Smooth muscle cell (in vitro differentiated cells): ENCODE measurements around the gene ADGRA3. TPM values are rescaled to one million over a fixed set of nuclear protein-coding genes. Genes with fewer than 3 reads are reported as not detected.
A peak's percentile ranks its signal among the peaks of the same experiment; 100 is the strongest.

Experiments
- DNase-seq: peaks from one replicate; lab custom pipeline; 2025; ENCODE audit not compliant: unreplicated experiment; lab: John Stamatoyannopoulos, UW
- H2AFZ ChIP-seq: fragments of 200-600 bp; sonication (generic); 2 replicates; pipeline ENCODE4 v1.6.0; 2016; ENCODE audit warnings: antibody characterized with exemption, low read depth, mild to moderate bottlenecking
- H3F3A ChIP-seq: fragments of 200-600 bp; sonication (generic); 2 replicates; pipeline ENCODE4 v1.6.0; 2017; ENCODE audit warnings: antibody characterized with exemption, low read depth
- H3K27ac ChIP-seq: fragments of 200-600 bp; sonication (generic); 2 replicates; pipeline ENCODE4 v1.5.1; 2016; ENCODE audit warnings: low read depth, mild to moderate bottlenecking
- H3K27me3 ChIP-seq: fragments of 200-600 bp; sonication (generic); 2 replicates; pipeline ENCODE4 v1.6.1; 2016; ENCODE audit warnings: low read depth, mild to moderate bottlenecking
- H3K36me3 ChIP-seq: fragments of 200-600 bp; sonication (generic); 2 replicates; pipeline ENCODE4 v1.5.1; 2016; ENCODE audit warnings: low read depth
- H3K4me1 ChIP-seq: fragments of 200-600 bp; sonication (generic); 2 replicates; pipeline ENCODE4 v1.5.1; 2016; ENCODE audit warnings: low read depth
- H3K4me2 ChIP-seq: fragments of 200-600 bp; sonication (generic); 2 replicates; pipeline ENCODE4 v1.6.0; 2016; ENCODE audit warnings: mild to moderate bottlenecking
- H3K4me3 ChIP-seq: fragments of 200-600 bp; sonication (generic); 2 replicates; pipeline ENCODE4 v1.5.1; 2016; ENCODE audit warnings: mild to moderate bottlenecking
- H3K79me2 ChIP-seq: fragments of 200-600 bp; sonication (generic); 2 replicates; pipeline ENCODE4 v1.6.0; 2016; ENCODE audit warnings: low read depth, mild to moderate bottlenecking
- H3K9ac ChIP-seq: fragments of 200-600 bp; sonication (generic); 2 replicates; pipeline ENCODE4 v1.6.0; 2016; ENCODE audit warnings: low read depth
- H3K9me3 ChIP-seq: fragments of 200-600 bp; sonication (generic); replicated peaks from 2 replicates; pipeline ENCODE4 v1.5.1; 2016; ENCODE audit warnings: low read depth
- H4K20me1 ChIP-seq: fragments of 200-600 bp; sonication (generic); 2 replicates; pipeline ENCODE4 v1.6.0; 2016; ENCODE audit warnings: low read depth
- WGBS: methylation state at CpG from one replicate; pipeline ENCODE4 v1.1.7; 2016; ENCODE audit warnings: low lambda C conversion rate; 5-methylcytosine and 5-hydroxymethylcytosine counted together
- polyA plus RNA-seq: library from polyadenylated mRNA; unstranded; fragments of >200 nt; fragmentation: Nextera tagmentation; extraction: Ambion mirVana; gene quantifications from 2 replicates; pipeline ENCODE4 v1.2.1, GENCODE V29; 2016
- total RNA-seq: library from RNA; depleted of rRNA; stranded (reverse); fragments of >200 nt; gene quantifications from 2 replicates; pipeline ENCODE4 v1.2.3, GENCODE V29; 2014
- TF ChIP-seq, protein P1 (sequence below): fragments of 200-600 bp; sonication (generic); IDR thresholded peaks from 2 replicates; pipeline ENCODE4 v1.5.1; 2017; ENCODE audit warnings: borderline replicate concordance, mild to moderate bottlenecking, antibody characterized with exemption; ENCODE audit not compliant: insufficient read depth, poor library complexity, severe bottlenecking

ADGRA3 gene
- total and polyA plus RNA-seq, 2 experiments from 2014 or later, result 24.4 to 54.8 TPM

DNA sequence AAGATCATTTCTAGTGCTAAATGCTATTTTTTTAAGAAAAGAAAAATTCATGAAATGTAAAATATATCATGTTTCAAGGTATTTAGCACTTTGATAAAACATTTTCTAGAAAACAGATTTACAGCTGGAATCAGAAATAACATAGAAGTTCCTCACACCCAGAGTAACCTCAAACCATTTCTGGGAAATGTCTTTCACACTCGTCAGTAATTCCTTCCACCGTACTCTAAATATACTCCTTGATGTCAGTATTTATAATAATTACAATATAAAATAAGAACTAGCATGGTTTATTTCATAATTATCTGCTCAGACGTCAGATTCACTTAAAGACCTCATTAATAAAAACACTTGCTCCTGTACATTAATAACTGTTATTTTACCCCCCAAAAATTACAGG is 103.9 kb downstream of the ADGRA3 start:
- Histone ChIP-seq H3K36me3 (no peaks in the 10 kb centered on the region), H3K27ac (no peak overlapping the region), H3K9ac (no peak overlapping the region), H3K79me2 (no peaks in the 10 kb centered on the region), H3K27me3 (no peaks in the 10 kb centered on the region), H4K20me1 (no peaks in the 10 kb centered on the region), H3K4me3 (no peak overlapping the region), H3F3A (no peaks in the 10 kb centered on the region), H2AFZ (no peak overlapping the region), H3K4me2 (no peak overlapping the region), H3K4me1 (no peaks in the 10 kb centered on the region), H3K9me3 (no peaks in the 10 kb centered on the region)
- WGBS, result 89% methylated on average over 3 of the region's 3 CpGs
- DNase-seq, result no peak
- TF ChIP-seq, protein P1, sequence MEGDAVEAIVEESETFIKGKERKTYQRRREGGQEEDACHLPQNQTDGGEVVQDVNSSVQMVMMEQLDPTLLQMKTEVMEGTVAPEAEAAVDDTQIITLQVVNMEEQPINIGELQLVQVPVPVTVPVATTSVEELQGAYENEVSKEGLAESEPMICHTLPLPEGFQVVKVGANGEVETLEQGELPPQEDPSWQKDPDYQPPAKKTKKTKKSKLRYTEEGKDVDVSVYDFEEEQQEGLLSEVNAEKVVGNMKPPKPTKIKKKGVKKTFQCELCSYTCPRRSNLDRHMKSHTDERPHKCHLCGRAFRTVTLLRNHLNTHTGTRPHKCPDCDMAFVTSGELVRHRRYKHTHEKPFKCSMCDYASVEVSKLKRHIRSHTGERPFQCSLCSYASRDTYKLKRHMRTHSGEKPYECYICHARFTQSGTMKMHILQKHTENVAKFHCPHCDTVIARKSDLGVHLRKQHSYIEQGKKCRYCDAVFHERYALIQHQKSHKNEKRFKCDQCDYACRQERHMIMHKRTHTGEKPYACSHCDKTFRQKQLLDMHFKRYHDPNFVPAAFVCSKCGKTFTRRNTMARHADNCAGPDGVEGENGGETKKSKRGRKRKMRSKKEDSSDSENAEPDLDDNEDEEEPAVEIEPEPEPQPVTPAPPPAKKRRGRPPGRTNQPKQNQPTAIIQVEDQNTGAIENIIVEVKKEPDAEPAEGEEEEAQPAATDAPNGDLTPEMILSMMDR, result no peak

DNA sequence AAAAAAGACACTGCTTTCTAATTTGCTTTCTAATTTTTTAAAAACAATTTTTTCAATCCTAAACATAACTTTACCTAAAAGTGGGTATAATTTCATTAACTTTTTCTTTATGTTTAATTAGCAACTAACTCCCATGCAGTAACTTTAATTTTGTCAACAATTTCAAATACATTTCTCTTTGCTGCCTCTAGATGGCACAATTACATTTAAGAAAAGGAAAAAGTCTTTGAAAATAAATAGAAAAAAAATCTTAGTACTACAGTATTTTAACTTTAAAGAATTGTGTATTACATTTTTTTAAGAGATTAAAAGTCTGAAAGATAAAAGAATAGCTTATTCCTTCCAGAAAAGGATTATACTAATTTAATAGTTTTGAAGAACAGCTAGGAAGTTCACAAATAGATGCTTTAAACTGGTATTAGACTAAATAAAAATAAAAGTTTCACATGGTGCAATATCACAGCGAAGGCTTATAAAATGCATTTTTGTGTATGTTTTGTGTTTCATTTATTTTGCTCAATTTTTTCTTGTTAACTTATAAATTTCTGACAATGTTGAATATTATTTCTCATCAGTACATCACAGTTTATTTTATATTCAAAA is 105.1 kb downstream of the ADGRA3 start:
- Histone ChIP-seq H3K27me3 (no peaks in the 10 kb centered on the region), H3F3A (no peaks in the 10 kb centered on the region), H3K4me3 (no peak overlapping the region), H3K27ac (no peak overlapping the region), H2AFZ (no peak overlapping the region), H3K36me3 (no peaks in the 10 kb centered on the region), H3K4me1 (no peaks in the 10 kb centered on the region), H3K9me3 (no peaks in the 10 kb centered on the region), H4K20me1 (no peaks in the 10 kb centered on the region), H3K79me2 (no peaks in the 10 kb centered on the region), H3K4me2 (no peak overlapping the region), H3K9ac (no peak overlapping the region)
- no peak for DNase-seq
- TF ChIP-seq, protein P1, result peak; percentile 73
- 97% methylated on average over 1 of the region's 1 CpG for WGBS

DNA sequence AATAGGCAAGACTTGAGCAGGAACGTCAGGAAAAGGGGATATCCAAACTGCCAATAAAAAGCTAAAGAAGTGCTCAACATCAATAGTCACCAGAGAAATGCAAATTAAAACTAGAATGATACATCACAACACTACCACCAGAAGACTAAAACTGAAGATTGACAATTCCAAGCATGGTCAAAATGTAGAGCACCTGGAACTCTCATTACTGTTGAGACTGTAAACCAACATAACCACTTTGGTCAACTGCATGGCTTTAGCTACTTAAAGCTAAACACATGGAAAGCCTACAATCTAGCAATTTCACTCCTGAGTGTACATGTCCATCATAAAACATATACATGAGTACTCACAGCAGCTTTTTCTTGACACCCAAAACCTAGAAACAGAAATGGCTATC is 107.4 kb downstream of the ADGRA3 start:
- Histone ChIP-seq H3K4me2 (no peak overlapping the region), H4K20me1 (no peaks in the 10 kb centered on the region), H3K9me3 (no peaks in the 10 kb centered on the region), H2AFZ (no peak overlapping the region), H3K4me3 (no peak overlapping the region), H3K79me2 (no peaks in the 10 kb centered on the region), H3K36me3 (no peaks in the 10 kb centered on the region), H3K4me1 (no peaks in the 10 kb centered on the region), H3K27me3 (no peaks in the 10 kb centered on the region), H3F3A (no peaks in the 10 kb centered on the region), H3K27ac (no peak overlapping the region), H3K9ac (no peak overlapping the region)
- no peak for DNase-seq
- WGBS, result 96% methylated on average over 1 of the region's 1 CpG
- TF ChIP-seq, protein P1, result no peak

DNA sequence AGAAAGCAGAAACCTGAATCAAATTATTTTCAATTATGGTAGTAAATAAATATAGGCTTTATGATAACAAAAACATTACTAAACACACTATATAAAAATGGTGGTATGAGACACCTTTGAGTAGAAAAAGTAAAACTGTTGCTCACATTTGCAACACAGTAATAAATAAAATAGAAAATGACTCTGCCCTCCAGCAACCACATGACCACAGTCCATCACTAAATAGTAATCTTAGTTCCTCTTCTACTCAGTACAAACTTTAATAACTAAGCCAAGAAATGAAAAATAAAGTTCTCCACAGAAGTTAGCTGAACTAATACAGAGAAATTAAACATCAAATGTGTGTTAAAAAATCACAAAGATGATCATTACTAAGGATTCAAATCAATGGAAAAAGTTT is 108.5 kb downstream of the ADGRA3 start:
- no peak overlapping the region for H3K4me2 ChIP-seq
- no peak overlapping the region for H3K9ac ChIP-seq
- H3F3A ChIP-seq, result no peaks in the 10 kb centered on the region
- H3K4me3 ChIP-seq, result no peak overlapping the region
- TF ChIP-seq, protein P1, result no peak
- no peaks in the 10 kb centered on the region for H3K36me3 ChIP-seq
- DNase-seq, result no peak
- no peak overlapping the region for H3K27ac ChIP-seq
- no peaks in the 10 kb centered on the region for H3K9me3 ChIP-seq
- H3K27me3 ChIP-seq, result no peaks in the 10 kb centered on the region
- H4K20me1 ChIP-seq, result no peaks in the 10 kb centered on the region
- H3K79me2 ChIP-seq, result no peaks in the 10 kb centered on the region
- no peaks in the 10 kb centered on the region for H3K4me1 ChIP-seq
- H2AFZ ChIP-seq, result no peak overlapping the region
